K562 (cell line): ENCODE measurements around the gene CZIB. TPM values are rescaled to one million over a fixed set of nuclear protein-coding genes. Genes with fewer than 3 reads are reported as not detected.
A peak's percentile ranks its signal among the peaks of the same experiment; 100 is the strongest.

Source experiments
- ATAC-seq: fragments of 200-7000 bp; cut with Tn5 transposase; 3 replicates; pipeline ENCODE4 v1.9.1; 2020; ENCODE audit warnings: moderate library complexity
- BruUV-seq: library from RNA; stranded (reverse); fragments of 400-500 nt; replicated peaks from 2 replicates; lab custom pipeline; 2021; lab: Mats Ljungman, UMichigan
- CTCF ChIA-PET: fragments of 300-600 bp; formaldehyde crosslinking; extraction: SDS; loops from one replicate; lab custom pipeline; 2021; ENCODE audit warnings: low intra/inter-chr PET ratio; lab: Yijun Ruan, JAX
- POLR2A ChIA-PET: fragments of 300-600, 350-650 bp; sonication (Branson Sonifier 250); formaldehyde crosslinking; extraction: SDS; loops from one replicate; lab custom pipeline; 2021; ENCODE audit warnings: antibody characterized with exemption, inconsistent platforms; lab: Yijun Ruan, JAX
- DNase-seq, 4 experiments: peaks; one replicate each; pipeline versions ENCODE4 v3.0.0 to v3.0.0-alpha.2; 2011 to 2018; ENCODE audit warnings: low spot score in 3 of 4, mixed read lengths in 3 of 4; ENCODE audit errors: extremely low read depth in 1 of 4
- FAIRE-seq: peaks from 2 replicates; lab custom pipeline; 2011; peaks lifted over from hg19 to GRCh38; lab: Jason Lieb, UNC
- H2AFZ ChIP-seq: 2 replicates; pipeline ENCODE4 v1.6.0; 2011; ENCODE audit warnings: low read depth, low read length, control low read depth, inconsistent platforms
- H3K27ac ChIP-seq: fragments of 200-600 bp; 3 replicates; pipeline ENCODE4 v1.8.0; 2011; ENCODE audit warnings: low read depth, mild to moderate bottlenecking, control low read depth, inconsistent platforms, low read length, moderate library complexity, mixed read lengths; ENCODE audit errors: extremely low read depth
- H3K27me3 ChIP-seq, 2 experiments: fragments of 300-600 bp in 1 of 2; 2 replicates in 1 of 2; 3 replicates in 1 of 2; pipeline versions ENCODE4 v1.6.0 to v1.8.0; 2011; ENCODE audit warnings: inconsistent platforms in 2 of 2, low read length in 2 of 2, mild to moderate bottlenecking in 1 of 2, mixed read lengths in 1 of 2, moderate library complexity in 1 of 2; ENCODE audit not compliant: control insufficient read depth in 2 of 2, insufficient read depth in 2 of 2
- H3K36me3 ChIP-seq: fragments of 300-600 bp; 3 replicates; pipeline ENCODE4 v1.8.0; 2011; ENCODE audit warnings: mild to moderate bottlenecking, low read length, inconsistent platforms; ENCODE audit not compliant: control insufficient read depth, insufficient read depth
- H3K4me1 ChIP-seq, 2 experiments: fragments of 200-600 bp in 1 of 2; replicated peaks in 1 of 2; 2 replicates in 1 of 2; 3 replicates in 1 of 2; pipeline versions ENCODE4 v1.5.1 to v1.8.0; 2011; ENCODE audit warnings: inconsistent platforms in 2 of 2, low read length in 2 of 2, mild to moderate bottlenecking in 1 of 2, mixed read lengths in 1 of 2, moderate library complexity in 1 of 2; ENCODE audit not compliant: control insufficient read depth in 2 of 2, insufficient read depth in 2 of 2
- H3K4me2 ChIP-seq: 2 replicates; pipeline ENCODE4 v1.6.1; 2011; ENCODE audit warnings: low read length, control low read depth, inconsistent platforms, mixed read lengths; ENCODE audit not compliant: insufficient read depth
- H3K4me3 ChIP-seq: fragments of 200-600 bp; sonication (generic), shearing (Covaris generic); 2 replicates; pipeline ENCODE4 v1.5.1; 2016; ENCODE audit warnings: control low read depth, inconsistent platforms
- H3K79me2 ChIP-seq: fragments of 200-600 bp; 3 replicates; pipeline ENCODE4 v1.8.0; 2011; ENCODE audit warnings: low read length, inconsistent platforms; ENCODE audit not compliant: control insufficient read depth, insufficient read depth
- H3K9ac ChIP-seq, 2 experiments: 2 replicates each; pipeline versions ENCODE4 v1.6.0 to v1.6.1; 2011; ENCODE audit warnings: low read depth in 2 of 2, low read length in 2 of 2, control low read depth in 1 of 2, inconsistent platforms in 1 of 2, mild to moderate bottlenecking in 1 of 2, mixed read lengths in 1 of 2; ENCODE audit not compliant: insufficient read depth in 1 of 2
- H3K9me1 ChIP-seq: one replicate; pipeline ENCODE4 v1.6.0; 2011; ENCODE audit warnings: inconsistent platforms, mild to moderate bottlenecking, low read length, moderate library complexity; ENCODE audit not compliant: control insufficient read depth, insufficient read depth
- H3K9me3 ChIP-seq: replicated peaks from 2 replicates; pipeline ENCODE4 v1.5.1; 2011; ENCODE audit warnings: low read depth, low read length, inconsistent platforms; ENCODE audit not compliant: control insufficient read depth, insufficient read depth
- H4K20me1 ChIP-seq: replicated peaks from 2 replicates; pipeline ENCODE4 v1.6.1; 2011; ENCODE audit warnings: low read length, inconsistent platforms, mixed read lengths; ENCODE audit not compliant: control insufficient read depth, insufficient read depth
- CBFB ChIP-seq: sonication (generic); formaldehyde crosslinking; IDR thresholded peaks from 2 replicates; pipeline ENCODE4 v1.4.0; 2020; ENCODE audit warnings: mild to moderate bottlenecking, missing genetic modification reagents
- E2F4 ChIP-seq: sonication (generic); formaldehyde crosslinking; IDR thresholded peaks from 2 replicates; pipeline ENCODE4 v1.8.0; 2022; ENCODE audit warnings: mild to moderate bottlenecking, low read depth, missing genetic modification reagents
- E2F6 ChIP-seq, 2 experiments: IDR thresholded peaks; 2 replicates each; pipeline ENCODE4 v1.6.1; 2011; ENCODE audit warnings: borderline replicate concordance in 1 of 2, control low read depth in 1 of 2, low read depth in 1 of 2, low read length in 1 of 2, mild to moderate bottlenecking in 1 of 2, mixed read lengths in 1 of 2, moderate library complexity in 1 of 2; ENCODE audit not compliant: insufficient read depth in 1 of 2, insufficient read length in 1 of 2, poor library complexity in 1 of 2, severe bottlenecking in 1 of 2; ENCODE audit errors: extremely low read depth in 1 of 2
- FOXK2 ChIP-seq, 2 experiments: fragments of 450-650 bp; IDR thresholded peaks in 1 of 2; conservative IDR thresholded peaks in 1 of 2; 2 replicates each; pipeline ENCODE4 v1.6.1; 2016; ENCODE audit warnings: low read depth in 2 of 2, mild to moderate bottlenecking in 1 of 2
- HMGXB4 ChIP-seq: sonication (generic); formaldehyde crosslinking; IDR thresholded peaks from 2 replicates; pipeline ENCODE4 v1.8.1; 2023; ENCODE audit warnings: mild to moderate bottlenecking, missing genetic modification reagents
- NELFE ChIP-seq: IDR thresholded peaks from 2 replicates; pipeline ENCODE4 v1.6.1; 2011; ENCODE audit warnings: mild to moderate bottlenecking; ENCODE audit not compliant: insufficient read depth, insufficient read length
- RB1 ChIP-seq: fragments of 450-650 bp; IDR thresholded peaks from 2 replicates; pipeline ENCODE4 v1.6.1; 2017; ENCODE audit warnings: low read depth, mild to moderate bottlenecking
- RBBP5 ChIP-seq: fragments of 200-600 bp; sonication (generic); IDR thresholded peaks from 2 replicates; pipeline ENCODE4 v1.6.1; 2012; ENCODE audit warnings: borderline replicate concordance, mild to moderate bottlenecking, low read length, control low read depth, inconsistent platforms; ENCODE audit not compliant: insufficient read depth, poor library complexity, severe bottlenecking
- SMAD1 ChIP-seq: fragments of 150-350 bp; IDR thresholded peaks from 2 replicates; pipeline ENCODE4 v1.6.1; 2014; ENCODE audit warnings: low read length, low read depth; ENCODE audit not compliant: partially characterized antibody
- SRSF7 ChIP-seq: fragments of 200-400 bp; formaldehyde crosslinking; optimal IDR thresholded peaks from 2 replicates; pipeline ENCODE3; 2017; ENCODE audit warnings: mild to moderate bottlenecking, low read depth, low read length
- ZNF316 ChIP-seq: fragments of 450-650 bp; IDR thresholded peaks from 2 replicates; pipeline ENCODE4 v1.6.1; 2016
- ZNF511 ChIP-seq: sonication (generic); formaldehyde crosslinking; IDR thresholded peaks from 2 replicates; pipeline ENCODE4 v1.8.0; 2022; ENCODE audit warnings: mild to moderate bottlenecking, missing genetic modification reagents
- WGBS: fragments of 100-300 bp; shearing (Covaris generic); methylation state at CpG from one replicate; pipeline ENCODE4 v1.1.6; 2016; ENCODE audit warnings: low coverage, mixed read lengths; ENCODE audit not compliant: insufficient coverage; ENCODE audit errors: missing lambda C conversion rate; 5-methylcytosine and 5-hydroxymethylcytosine counted together
- in situ Hi-C: fragments of 300-500 bp; cut with MboI; formaldehyde crosslinking; loops from 4 replicates; pipeline ENCODE4 v1.15.0; 2018; ENCODE audit warnings: inconsistent platforms, mixed read lengths
- intact Hi-C: fragments of 100-400 bp; cut with micrococcal nuclease; formaldehyde crosslinking; loops from 2 replicates; pipeline ENCODE4 v1.14.2; 2022
- polyA plus RNA-seq, 8 experiments: library from polyadenylated mRNA; depleted of rRNA in 4 of 8; stranded (reverse) in 5 of 8; unstranded in 3 of 8; fragments of >200 nt; fragmentation: Nextera tagmentation in 2 of 8; fragmentation: Illumina TruSeq in 1 of 8; extraction: Ambion mirVana in 2 of 8; extraction: Trizol in 1 of 8; gene quantifications; 2 replicates each; pipeline versions ENCODE4 v1.2.1 to v1.2.3, GENCODE V29; 2011 to 2014; ENCODE audit warnings: inconsistent platforms in 1 of 8, missing spikeins in 1 of 8
- total RNA-seq, 7 experiments: library from RNA; depleted of rRNA in 6 of 7; stranded (reverse); fragments of >200 nt in 6 of 7; fragmentation: Illumina TruSeq in 2 of 7; extraction: Trizol in 2 of 7; gene quantifications; 2 replicates each; pipeline versions ENCODE4 v1.2.1 to v1.2.3, GENCODE V29; 2011 to 2021; ENCODE audit warnings: low replicate concordance in 1 of 7

CZIB gene
- total and polyA plus RNA-seq, 9 of the 15 experiments (the other 6 are each of a cell fraction or from before 2014, with no cell fraction given) = 52.6 to 111 (median 80.0) TPM

GRCh38 chr1:53238197-53239155 lies 18.0 kb upstream of the CZIB start, which contains the start of gene MAGOH (continued):
- TF ChIP-seq ZNF511 (CRISPR knock-in tag) = peak; percentile 71; the same call in 1 of the 2 replicates
- no peak for TF ChIP-seq SRSF7
- peak; percentile 94 for TF ChIP-seq RBBP5
- 0 out of 2 replicates have a peak, but pooled peaks have one; percentile 19 for TF ChIP-seq CBFB (CRISPR knock-in tag)
- TF ChIP-seq SMAD1 = no peak

GRCh38 chr1:53237638-53238037 lies 17.2 kb upstream of the CZIB start:
- Histone ChIP-seq H3K9me3 (no peaks in the 10 kb centered on the region; the same call in 1 of the 2 replicates), H3K9ac (peak overlapping the region; percentile 91 to 95), H2AFZ (peak overlapping the region; percentile 85; the same call in 1 of the 2 replicates), H3K4me3 (peak overlapping the region; percentile 88), H3K27ac (peak overlapping the region; percentile 83), H4K20me1 (0 out of 2 replicates have a peak, but pooled peaks cover 4% of the 10 kb centered on the region), H3K79me2 (peaks cover 36% of the 10 kb centered on the region), H3K27me3 (no peaks in the 10 kb centered on the region), H3K9me1 (no peaks in the 10 kb centered on the region), H3K4me1 (peaks cover 12 to 14% of the 10 kb centered on the region in 2 experiments; a peak in 3 of 5 replicates), H3K36me3 (peaks cover 42% of the 10 kb centered on the region), H3K4me2 (peak overlapping the region; percentile 100)
- ATAC-seq (peak; percentile 6; the same call in 1 of the 3 replicates), FAIRE-seq (peak; percentile 54), DNase-seq (peak in 3 of 4 experiments; percentile 24 to 31 (median 25))
- WGBS = 2% methylated on average over 6 of the region's 8 CpGs
- BruUV-seq = no TSS peak
- POLR2A ChIA-PET = interaction anchor here (0.6 to 1.9 kb wide), 6 partner anchors 9 to 1104 kb away, joined by 3 to 21 read pairs (median 4); no protein-coding TSS in a partner anchor
- intact Hi-C loops (no loop called here), in situ Hi-C loops (no loop called here)
- CTCF ChIA-PET = no interaction called here
- TF ChIP-seq RB1 = 0 out of 2 replicates have a peak, but pooled peaks have one; percentile 38
- TF ChIP-seq E2F4 (CRISPR knock-in tag) = 0 out of 2 replicates have a peak, but pooled peaks have one; percentile 5
- peak; percentile 55 to 79 for TF ChIP-seq E2F6 (IDR thresholded peaks at IDR 0.05; ENCODE audit: borderline replicate concordance in 1 of 2, extremely low read depth in 1 of 2, insufficient read depth in 1 of 2, insufficient read length in 1 of 2, low read depth in 1 of 2, low read length in 1 of 2, poor library complexity in 1 of 2, severe bottlenecking in 1 of 2)
- TF ChIP-seq NELFE = no peak
- TF ChIP-seq FOXK2 (conservative IDR thresholded peaks at IDR 0.05 in 1 of 2, IDR thresholded peaks at IDR 0.05 in 1 of 2; ENCODE audit: low read depth in 2 of 2) = 0 out of 4 replicates have a peak, but pooled peaks of 1 of the 2 experiments have one; percentile 10
- 0 out of 2 replicates have a peak, but pooled peaks have one; percentile 1 for TF ChIP-seq ZNF316
- TF ChIP-seq HMGXB4 (CRISPR knock-in tag) = 0 out of 2 replicates have a peak, but pooled peaks have one; percentile 8
